Activated naive CD4-positive, alpha-beta T cell treated with anti-CD3 and anti-CD28 coated beads, Interleukin-2, amount 50 U/mL, for 16 hours (primary cell): ENCODE measurements around the gene KRT73.

Source experiments
- DNase-seq: peaks from one replicate; pipeline ENCODE4 v3.0.0-alpha.2; 2020

Gene KRT73

DNA sequence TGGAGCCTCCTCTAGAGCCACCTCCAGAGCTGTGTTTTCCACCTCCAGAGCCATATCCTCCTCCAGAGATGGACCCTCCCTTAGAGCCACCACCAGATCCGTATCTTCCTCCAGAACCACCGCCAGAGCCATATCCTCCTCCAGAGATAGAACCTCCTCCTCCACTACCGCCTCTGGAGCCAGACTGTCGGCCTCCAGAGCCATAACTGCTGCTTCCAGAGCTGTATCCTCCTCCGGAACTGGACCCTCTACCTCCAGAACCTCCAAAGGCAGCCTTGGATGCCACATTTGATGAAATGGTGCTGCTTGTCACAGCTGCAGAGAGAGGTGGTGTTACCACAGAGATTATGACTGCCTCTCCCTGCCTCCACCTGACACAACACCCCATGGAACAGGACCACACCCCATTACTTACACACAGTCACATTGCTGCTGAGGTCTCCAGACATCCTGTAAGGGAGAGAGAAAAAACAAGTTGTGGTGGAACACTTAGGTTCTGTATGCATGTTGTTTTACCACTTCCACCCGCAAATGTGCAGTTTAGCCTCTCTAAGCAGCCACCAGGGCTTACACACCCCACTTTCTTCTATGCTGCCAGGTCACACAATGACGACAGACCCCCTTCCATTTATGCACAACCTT is 26.9 kb upstream of the KRT73 start:
- DNase-seq, result no peak

DNA sequence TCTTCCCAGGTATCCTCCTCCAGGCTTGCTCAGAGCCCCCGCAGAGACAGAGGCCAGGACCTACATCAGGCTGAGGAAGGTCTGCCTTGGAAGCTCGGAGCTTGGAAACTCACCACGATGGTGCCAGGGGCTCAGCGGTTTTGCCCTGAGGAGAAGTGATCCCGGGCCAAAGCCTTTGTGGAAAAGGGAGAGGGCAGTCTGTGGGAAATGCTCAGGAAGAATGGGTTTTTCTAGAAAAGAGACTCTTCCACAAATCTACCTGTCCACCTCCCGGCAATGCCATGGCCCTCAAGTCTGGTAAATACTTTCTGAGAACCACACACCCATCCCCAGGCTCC is 25.7 kb upstream of the KRT73 start:
- no peak for DNase-seq

DNA sequence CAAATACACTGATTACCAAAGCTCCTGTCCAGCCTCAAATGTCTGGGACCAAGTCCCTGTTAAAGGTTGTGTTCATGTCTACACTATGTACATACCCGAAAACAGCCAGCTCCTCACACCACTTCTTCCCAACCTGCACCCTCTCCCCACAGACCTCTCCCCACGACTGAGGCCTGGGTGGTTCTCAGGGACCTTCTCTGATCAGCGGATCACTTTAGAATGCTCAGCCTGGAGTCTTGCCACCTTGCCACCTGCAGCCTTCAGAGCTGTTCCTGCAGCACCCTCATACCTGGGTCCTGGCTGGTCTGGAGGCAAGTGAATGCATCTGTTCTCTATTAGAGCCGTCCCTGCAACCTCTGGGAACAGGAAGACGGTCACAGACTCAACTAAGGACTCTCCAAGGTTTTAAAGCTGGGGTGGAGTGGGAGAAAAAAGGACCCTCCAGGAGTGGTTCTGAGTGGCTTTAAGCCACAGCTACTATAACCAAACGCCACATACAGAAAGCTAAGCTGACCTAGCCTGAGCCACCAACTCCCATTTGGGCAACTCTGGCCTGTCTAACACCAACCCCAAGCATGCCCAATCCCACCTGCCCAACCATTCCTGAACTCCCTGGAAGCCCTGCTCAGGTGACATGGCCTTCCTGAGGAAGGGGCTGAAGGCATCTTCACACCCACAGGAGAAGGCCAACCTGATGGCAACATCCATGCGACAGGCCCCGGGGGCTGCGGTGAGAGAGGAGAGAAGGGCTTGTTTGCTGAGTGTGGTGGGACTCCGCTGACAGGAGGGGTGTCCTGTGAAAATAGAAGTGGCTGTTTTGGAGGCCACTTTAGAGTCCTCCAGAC is 25.1 kb upstream of the KRT73 start:
- no peak for DNase-seq

GRCh38 chr12:52641468-52641867 is 23.1 kb upstream of the KRT73 start:
- DNase-seq, result no peak

- DNase-seq, result no peak
Observed at GRCh38 chr12:52637299-52637698, 18.9 kb upstream of the KRT73 start.

GRCh38 chr12:52636592-52637258 is 18.4 kb upstream of the KRT73 start:
- DNase-seq, result no peak

GRCh38 chr12:52636189-52636588 is 17.8 kb upstream of the KRT73 start:
- DNase-seq, result no peak

- no peak for DNase-seq
Observed at GRCh38 chr12:52634266-52635056, 16.1 kb upstream of the KRT73 start.

DNA sequence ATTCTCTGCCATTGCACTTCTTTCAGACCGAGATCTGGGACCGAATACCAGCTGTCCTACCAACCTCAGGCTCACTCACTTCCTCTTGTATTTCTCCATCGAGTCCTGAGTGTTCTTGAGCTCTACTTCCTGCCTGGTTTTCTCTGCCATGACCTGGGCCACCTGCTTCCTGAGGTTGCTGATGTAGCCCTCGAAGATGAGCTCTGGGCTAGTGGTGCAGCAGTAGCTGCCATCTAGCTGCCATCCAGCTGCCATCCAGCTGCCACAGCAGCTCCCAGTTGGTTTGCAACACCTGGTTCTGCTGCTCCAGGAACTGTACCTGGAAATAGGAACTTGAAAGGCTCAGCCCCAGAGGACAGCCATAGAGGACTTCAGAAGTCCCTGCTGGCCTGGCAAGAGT is 15.0 kb upstream of the KRT73 start:
- no peak for DNase-seq

GRCh38 chr12:52632656-52633055 is 14.3 kb upstream of the KRT73 start:
- no peak for DNase-seq

GRCh38 chr12:52631676-52632459 is 13.5 kb upstream of the KRT73 start:
- no peak for DNase-seq

- no peak for DNase-seq
Observed at GRCh38 chr12:52631264-52631663, 12.9 kb upstream of the KRT73 start.

DNA sequence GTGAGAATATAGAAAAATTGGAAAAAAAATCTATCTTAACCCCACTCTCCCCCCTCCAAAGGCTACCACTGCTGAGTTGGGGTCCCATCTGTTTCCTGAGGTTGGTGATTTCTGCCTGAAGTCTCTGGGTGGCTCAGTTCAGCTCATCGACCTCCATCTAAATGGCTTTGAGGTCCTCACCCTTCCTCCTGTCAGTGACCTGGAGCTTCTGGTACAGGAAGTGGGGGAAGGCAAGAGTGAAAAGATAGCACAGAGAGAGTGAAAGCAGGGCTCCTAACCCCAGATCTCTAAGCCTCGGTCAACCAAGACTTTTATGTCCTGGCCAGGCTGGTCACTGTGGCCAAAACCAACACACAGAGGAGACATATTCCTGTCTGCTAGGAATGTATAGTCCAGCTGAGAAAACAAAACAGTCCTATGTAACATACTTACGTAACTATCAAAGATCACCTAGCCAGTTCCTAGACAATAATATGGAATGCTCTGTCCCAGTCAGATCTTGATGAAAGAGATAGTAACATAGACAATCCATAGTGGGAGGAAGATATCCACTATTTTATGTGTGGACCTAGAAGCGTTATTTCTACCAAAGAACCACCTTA is 12.3 kb upstream of the KRT73 start:
- DNase-seq, result no peak

DNA sequence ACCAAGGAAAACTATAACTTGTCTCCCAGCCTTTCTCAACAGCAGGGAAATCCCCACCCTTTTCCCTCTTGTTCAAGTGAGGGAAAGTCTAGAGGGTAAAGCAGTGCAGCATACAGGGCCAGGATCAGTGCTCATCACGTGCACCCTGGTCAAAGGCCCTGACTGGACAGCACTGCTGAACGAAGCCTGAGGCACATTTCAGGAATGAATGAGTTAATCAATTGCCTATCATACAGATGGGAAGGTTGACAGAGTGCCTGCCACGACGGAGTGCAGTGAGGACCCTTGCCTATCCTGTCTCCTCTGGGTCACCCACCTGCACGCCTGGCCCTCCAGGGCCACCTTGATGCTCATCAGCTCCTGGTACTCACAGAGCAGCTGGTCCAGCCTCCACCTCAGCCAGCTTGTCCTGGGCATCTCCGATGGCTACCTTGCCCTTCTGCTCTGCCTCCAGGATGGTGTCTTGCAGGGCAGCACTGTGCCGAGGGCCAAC is 11.7 kb upstream of the KRT73 start:
- no peak for DNase-seq

DNA sequence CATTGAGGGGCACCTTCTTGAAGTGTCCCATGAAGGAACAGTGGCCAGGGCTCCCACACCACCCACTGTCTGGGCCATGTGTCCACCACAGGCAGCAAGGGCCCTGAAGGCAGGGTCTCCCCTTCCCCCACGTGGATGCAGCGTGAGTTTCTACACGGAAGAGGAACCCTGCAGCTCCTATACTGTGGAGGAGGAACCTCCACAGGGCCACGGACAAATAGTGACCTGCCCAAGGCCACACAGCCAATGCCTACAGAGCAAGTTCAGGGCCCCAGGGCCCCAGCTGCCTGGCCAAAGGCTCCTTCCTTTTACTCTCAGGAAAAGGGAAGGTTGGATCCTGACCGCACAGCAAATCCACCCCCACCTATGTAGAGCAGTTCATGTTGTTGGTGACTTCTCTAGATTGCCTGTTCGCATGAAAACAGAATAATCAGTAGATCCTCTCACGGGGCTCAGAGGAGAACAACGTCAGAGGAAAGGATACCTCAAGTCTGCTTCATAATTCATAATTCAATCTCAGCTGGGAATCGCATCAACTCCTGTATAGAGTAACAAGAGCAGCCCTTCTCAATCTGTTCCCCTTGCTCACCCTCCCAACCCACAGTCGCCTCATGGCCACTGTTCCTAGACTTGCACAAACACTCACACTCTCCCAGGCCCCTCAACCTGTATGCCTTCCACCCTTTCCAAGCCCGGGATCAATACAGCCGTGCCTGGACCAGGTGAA is 11.1 kb upstream of the KRT73 start:
- DNase-seq, result no peak

- DNase-seq, result no peak
Observed at GRCh38 chr12:52628841-52629240, 10.5 kb upstream of the KRT73 start.

- no peak for DNase-seq
Observed at GRCh38 chr12:52628111-52628507, 9.8 kb upstream of the KRT73 start.

GRCh38 chr12:52627395-52628110 is 9.2 kb upstream of the KRT73 start:
- no peak for DNase-seq

DNA sequence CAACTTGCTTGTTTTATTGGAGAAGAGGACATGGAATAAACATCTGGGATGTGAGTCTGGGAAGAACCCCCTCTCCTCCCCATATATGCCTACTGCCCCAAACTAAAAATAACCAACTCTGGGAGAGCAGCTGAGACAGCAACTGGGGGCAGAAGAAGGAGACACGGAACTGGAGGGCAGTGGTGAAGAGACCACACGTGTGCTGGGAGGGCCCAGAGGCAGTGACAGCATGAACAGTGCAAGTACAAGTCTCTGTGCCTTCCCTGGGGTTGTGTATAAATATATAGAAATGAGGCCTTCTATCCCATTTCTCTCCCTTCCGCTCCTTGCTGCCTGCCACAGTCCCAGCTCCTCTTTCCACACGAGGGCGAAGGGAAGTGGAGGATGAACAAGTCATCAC is 4.0 kb upstream of the KRT73 start:
- no peak for DNase-seq

GRCh38 chr12:52618866-52619265 is 507 bp upstream of the KRT73 start:
- DNase-seq, result no peak

DNA sequence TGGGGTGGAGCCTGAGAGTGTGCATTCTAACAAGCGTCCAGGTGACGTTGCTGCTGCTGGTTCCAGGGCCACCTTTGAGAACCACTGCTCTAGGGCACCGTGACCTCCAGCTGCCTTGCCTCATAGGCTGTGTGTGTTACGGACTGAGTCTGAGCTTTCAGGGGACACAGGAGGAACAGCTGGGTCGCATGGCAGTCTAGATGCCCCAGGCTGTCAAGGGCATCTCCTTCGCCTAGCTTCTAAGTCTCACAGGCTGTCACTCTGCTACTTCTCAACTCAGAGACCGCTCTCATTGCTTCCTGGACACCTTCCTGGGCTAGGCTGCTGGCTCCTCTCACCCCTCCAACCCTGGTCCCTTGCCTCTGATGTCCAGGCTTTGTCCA is 965 bp downstream of the KRT73 start:
- DNase-seq, result no peak
